Activated naive CD4-positive, alpha-beta T cell treated with anti-CD3 and anti-CD28 coated beads, Interleukin-2, amount 50 U/mL, for 16 hours (primary cell): ENCODE measurements around the gene RICTOR.

Experiments
- DNase-seq: peaks from one replicate; pipeline ENCODE4 v3.0.0-alpha.2; 2020

RICTOR gene

GRCh38 chr5:39074017-39074814 lies at the start of gene RICTOR:
RICTOR (minus strand) TSS chr5:39074399; CDS start chr5:39074377, 22 bp downstream.
- peak; percentile 91 for DNase-seq

GRCh38 chr5:39121922-39122321 lies 47.7 kb upstream of the RICTOR start:
- no peak for DNase-seq

GRCh38 chr5:39121315-39121714 lies 47.1 kb upstream of the RICTOR start:
- DNase-seq: no peak

GRCh38 chr5:39120052-39120420 lies 45.8 kb upstream of the RICTOR start:
- no peak for DNase-seq

- no peak for DNase-seq
These were observed 45.3 kb upstream of the RICTOR start for GRCh38 chr5:39119404-39120051.

- no peak for DNase-seq
These were observed 44.4 kb upstream of the RICTOR start for GRCh38 chr5:39118638-39119037.

- no peak for DNase-seq
These were observed 43.2 kb upstream of the RICTOR start for GRCh38 chr5:39117401-39117800.

GRCh38 chr5:39116344-39117170 lies 42.4 kb upstream of the RICTOR start:
- no peak for DNase-seq

GRCh38 chr5:39115644-39116343 lies 41.6 kb upstream of the RICTOR start:
- DNase-seq: no peak

- no peak for DNase-seq
These were observed 40.0 kb upstream of the RICTOR start for GRCh38 chr5:39114155-39114554.

- DNase-seq: no peak
These were observed 39.3 kb upstream of the RICTOR start for GRCh38 chr5:39113354-39113953.

GRCh38 chr5:39109606-39110005 lies 35.4 kb upstream of the RICTOR start:
- no peak for DNase-seq

GRCh38 chr5:39108987-39109386 lies 34.8 kb upstream of the RICTOR start:
- DNase-seq: no peak

GRCh38 chr5:39107350-39107749 lies 33.2 kb upstream of the RICTOR start:
- DNase-seq: no peak

GRCh38 chr5:39106322-39106721 lies 32.1 kb upstream of the RICTOR start:
- DNase-seq: no peak

- DNase-seq: no peak
These were observed 30.0 kb upstream of the RICTOR start for GRCh38 chr5:39104221-39104620.

GRCh38 chr5:39102684-39103155 lies 28.5 kb upstream of the RICTOR start:
- DNase-seq: no peak

GRCh38 chr5:39100851-39101396 lies 26.7 kb upstream of the RICTOR start:
- DNase-seq: no peak

- no peak for DNase-seq
These were observed 26.2 kb upstream of the RICTOR start for GRCh38 chr5:39100301-39100850.

GRCh38 chr5:39099831-39100230 lies 25.6 kb upstream of the RICTOR start:
- DNase-seq: no peak

GRCh38 chr5:39093352-39093751 lies 19.2 kb upstream of the RICTOR start:
- DNase-seq: no peak
